PC-9 (cell line): ENCODE results near the gene COL24A1. TPM values are rescaled to one million over a fixed set of nuclear protein-coding genes. Genes with fewer than 3 reads are reported as not detected.

Experiments used
- BruUV-seq: library from RNA; stranded (reverse); fragments of 400-500 nt; replicated peaks from 2 replicates; lab custom pipeline; 2021; lab: Mats Ljungman, UMichigan
- CTCF ChIA-PET: fragments of 300-600 bp; sonication (Branson Sonifier 250); formaldehyde crosslinking; loops from one replicate; lab custom pipeline; 2022; ENCODE audit warnings: antibody characterized with exemption; lab: Charles Lee
- POLR2A ChIA-PET: fragments of 300-600 bp; sonication (Branson Sonifier 250); formaldehyde crosslinking; loops from one replicate; lab custom pipeline; 2022; ENCODE audit warnings: antibody characterized with exemption; ENCODE audit not compliant: unreplicated experiment; lab: Charles Lee
- DNase-seq, 2 experiments: peaks; one replicate each; pipeline versions ENCODE4 v3.0.0 to v3.0.0-alpha.2; 2015 to 2022; ENCODE audit warnings: mixed read lengths in 1 of 2
- H2AFZ ChIP-seq: fragments of 200-600 bp; sonication (generic); 2 replicates; pipeline ENCODE4 v1.8.1; 2017; ENCODE audit warnings: antibody characterized with exemption
- H3F3A ChIP-seq: fragments of 200-600 bp; sonication (generic); 2 replicates; pipeline ENCODE4 v1.8.1; 2017; ENCODE audit warnings: antibody characterized with exemption, mild to moderate bottlenecking, low read depth; ENCODE audit not compliant: insufficient read depth
- H3K27ac ChIP-seq: fragments of 200-600 bp; sonication (generic); 2 replicates; pipeline ENCODE4 v1.6.1; 2016; ENCODE audit warnings: mixed run types
- H3K27me3 ChIP-seq: fragments of 200-600 bp; sonication (generic); 2 replicates; pipeline ENCODE4 v1.6.1; 2016; ENCODE audit warnings: low read depth, mixed run types; ENCODE audit not compliant: insufficient read depth
- H3K36me3 ChIP-seq: fragments of 200-600 bp; sonication (generic); 2 replicates; pipeline ENCODE4 v1.6.1; 2016; ENCODE audit warnings: low read depth, mixed run types
- H3K4me1 ChIP-seq: fragments of 200-600 bp; sonication (generic); replicated peaks from 2 replicates; pipeline ENCODE4 v1.6.1; 2016; ENCODE audit warnings: mixed run types; ENCODE audit not compliant: insufficient read depth
- H3K4me2 ChIP-seq: fragments of 200-600 bp; sonication (generic); 2 replicates; pipeline ENCODE4 v1.6.1; 2017; ENCODE audit warnings: mixed run types
- H3K4me3 ChIP-seq: fragments of 200-600 bp; sonication (generic); 2 replicates; pipeline ENCODE4 v1.6.1; 2016; ENCODE audit warnings: mixed run types
- H3K79me2 ChIP-seq: fragments of 200-600 bp; sonication (generic); 2 replicates; pipeline ENCODE4 v1.6.1; 2017; ENCODE audit warnings: low read depth, mixed run types
- H3K9me2 ChIP-seq: fragments of 200-600 bp; sonication (generic); 2 replicates; pipeline ENCODE4 v1.8.1; 2017; ENCODE audit warnings: mild to moderate bottlenecking; ENCODE audit not compliant: insufficient read depth
- H3K9me3 ChIP-seq: fragments of 200-600 bp; sonication (generic); 2 replicates; pipeline ENCODE4 v1.8.1; 2016; ENCODE audit warnings: low read depth; ENCODE audit not compliant: insufficient read depth
- H4K20me1 ChIP-seq: fragments of 200-600 bp; sonication (generic); 2 replicates; pipeline ENCODE4 v1.8.1; 2017; ENCODE audit not compliant: insufficient read depth
- EZH2 ChIP-seq: fragments of 200-600 bp; sonication (generic); IDR thresholded peaks from 2 replicates; pipeline ENCODE4 v1.8.0; 2017; ENCODE audit warnings: antibody characterized with exemption, low read depth
- intact Hi-C: fragments of 100-400 bp; cut with micrococcal nuclease; formaldehyde crosslinking; loops from one replicate; pipeline ENCODE4 v1.10.0; 2022; ENCODE audit not compliant: unreplicated experiment
- total RNA-seq: library from RNA; stranded (reverse); gene quantifications from 2 replicates; pipeline ENCODE4 v1.2.3, GENCODE V29; 2021
- TF ChIP-seq, protein P1 (sequence below): fragments of 200-600 bp; sonication (generic); conservative IDR thresholded peaks from 2 replicates; pipeline ENCODE4 v1.6.1; 2017; ENCODE audit warnings: mixed run types, antibody characterized with exemption, mild to moderate bottlenecking, moderate library complexity

Gene COL24A1
- total RNA-seq, 1 experiment from 2014 or later, result 0.15 TPM

DNA sequence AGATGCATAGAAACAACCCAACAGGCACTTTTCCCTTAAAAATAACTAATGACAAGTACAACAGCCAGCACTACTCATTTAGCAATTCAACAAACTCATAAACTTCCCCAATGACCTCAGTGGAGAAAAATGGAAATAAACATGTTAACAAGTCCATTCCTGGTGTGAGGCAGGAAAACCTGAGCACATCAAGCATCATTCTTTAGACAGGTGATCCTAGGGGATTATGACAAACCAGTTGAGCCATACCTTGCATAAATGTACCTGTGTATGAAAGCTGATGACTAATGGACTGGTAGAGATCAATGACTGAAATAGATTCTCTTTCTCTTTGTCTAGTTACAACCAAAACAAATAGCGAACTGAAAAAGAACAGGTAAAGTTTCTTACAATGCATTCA lies 7.0 kb downstream of the COL24A1 start:
- Histone ChIP-seq H3K4me3 (no peak overlapping the region), H3K9me3 (no peaks in the 10 kb centered on the region), H3K27ac (no peak overlapping the region), H3K4me1 (no peaks in the 10 kb centered on the region), H3K79me2 (no peaks in the 10 kb centered on the region), H3K9me2 (no peaks in the 10 kb centered on the region), H3K36me3 (no peaks in the 10 kb centered on the region), H3F3A (no peaks in the 10 kb centered on the region), H3K4me2 (no peak overlapping the region), H3K27me3 (no peaks in the 10 kb centered on the region), H4K20me1 (no peaks in the 10 kb centered on the region), H2AFZ (no peak overlapping the region)
- TF ChIP-seq, protein P1, sequence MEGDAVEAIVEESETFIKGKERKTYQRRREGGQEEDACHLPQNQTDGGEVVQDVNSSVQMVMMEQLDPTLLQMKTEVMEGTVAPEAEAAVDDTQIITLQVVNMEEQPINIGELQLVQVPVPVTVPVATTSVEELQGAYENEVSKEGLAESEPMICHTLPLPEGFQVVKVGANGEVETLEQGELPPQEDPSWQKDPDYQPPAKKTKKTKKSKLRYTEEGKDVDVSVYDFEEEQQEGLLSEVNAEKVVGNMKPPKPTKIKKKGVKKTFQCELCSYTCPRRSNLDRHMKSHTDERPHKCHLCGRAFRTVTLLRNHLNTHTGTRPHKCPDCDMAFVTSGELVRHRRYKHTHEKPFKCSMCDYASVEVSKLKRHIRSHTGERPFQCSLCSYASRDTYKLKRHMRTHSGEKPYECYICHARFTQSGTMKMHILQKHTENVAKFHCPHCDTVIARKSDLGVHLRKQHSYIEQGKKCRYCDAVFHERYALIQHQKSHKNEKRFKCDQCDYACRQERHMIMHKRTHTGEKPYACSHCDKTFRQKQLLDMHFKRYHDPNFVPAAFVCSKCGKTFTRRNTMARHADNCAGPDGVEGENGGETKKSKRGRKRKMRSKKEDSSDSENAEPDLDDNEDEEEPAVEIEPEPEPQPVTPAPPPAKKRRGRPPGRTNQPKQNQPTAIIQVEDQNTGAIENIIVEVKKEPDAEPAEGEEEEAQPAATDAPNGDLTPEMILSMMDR, result no peak
- TF ChIP-seq EZH2, result no peak
- intact Hi-C loops, result no loop called here
- CTCF ChIA-PET, result no interaction called here
- POLR2A ChIA-PET, result no interaction called here
- no TSS peak for BruUV-seq
- no peak for DNase-seq

DNA sequence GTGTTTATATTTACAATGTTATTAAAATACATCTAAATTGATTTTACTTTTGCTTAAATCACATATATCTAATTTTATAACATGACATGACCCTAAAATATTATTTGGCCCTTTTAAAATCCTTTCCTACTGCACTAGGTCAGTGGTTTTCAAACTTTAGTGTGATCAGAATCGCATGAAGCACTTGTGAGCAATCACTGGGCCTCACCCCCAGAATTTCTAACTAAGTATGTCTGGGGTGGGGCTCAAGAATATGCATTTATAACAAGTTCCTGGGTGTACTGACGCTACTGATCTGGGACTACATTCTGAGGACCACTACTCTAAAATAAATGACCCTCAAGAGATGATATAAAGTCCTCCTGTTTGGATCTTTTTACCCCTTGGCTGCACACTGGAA lies 8.8 kb downstream of the COL24A1 start:
- DNase-seq, result no peak
- Histone ChIP-seq H3K9me3 (no peaks in the 10 kb centered on the region), H3F3A (no peaks in the 10 kb centered on the region), H4K20me1 (no peaks in the 10 kb centered on the region), H3K79me2 (no peaks in the 10 kb centered on the region), H2AFZ (no peak overlapping the region), H3K4me3 (no peak overlapping the region), H3K9me2 (no peaks in the 10 kb centered on the region), H3K27me3 (no peaks in the 10 kb centered on the region), H3K27ac (no peak overlapping the region), H3K36me3 (no peaks in the 10 kb centered on the region), H3K4me1 (no peaks in the 10 kb centered on the region), H3K4me2 (no peak overlapping the region)
- intact Hi-C loops, result no loop called here
- no peak for TF ChIP-seq EZH2
- TF ChIP-seq, protein P1, result no peak
- ChIA-PET CTCF (no interaction called here), POLR2A (no interaction called here)
- BruUV-seq, result no TSS peak

DNA sequence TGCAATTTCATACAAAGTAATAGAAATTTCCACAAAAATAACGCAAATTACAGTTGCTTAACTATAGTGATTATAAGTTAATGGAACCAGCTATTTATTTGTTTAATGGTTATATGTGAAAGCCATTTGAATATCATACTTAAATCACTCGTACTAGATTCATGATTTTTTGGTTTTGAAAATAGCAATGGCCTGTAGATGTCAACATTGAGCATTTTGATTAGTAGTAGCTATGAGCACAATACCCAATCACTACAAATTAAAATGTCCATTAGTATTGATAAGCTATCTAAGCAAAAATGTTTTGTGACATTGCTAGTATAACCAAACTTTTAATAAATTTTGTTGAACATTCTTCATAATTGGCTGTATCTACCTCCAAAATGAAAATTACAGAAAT lies 10.0 kb downstream of the COL24A1 start:
- H2AFZ ChIP-seq, result no peak overlapping the region
- H3K9me2 ChIP-seq, result no peaks in the 10 kb centered on the region
- ChIA-PET CTCF (no interaction called here), POLR2A (no interaction called here)
- H3K9me3 ChIP-seq, result no peaks in the 10 kb centered on the region
- no peaks in the 10 kb centered on the region for H4K20me1 ChIP-seq
- no peak overlapping the region for H3K4me2 ChIP-seq
- H3K4me3 ChIP-seq, result no peak overlapping the region
- DNase-seq, result no peak
- no peaks in the 10 kb centered on the region for H3K4me1 ChIP-seq
- no TSS peak for BruUV-seq
- no peaks in the 10 kb centered on the region for H3K27me3 ChIP-seq
- no peaks in the 10 kb centered on the region for H3K36me3 ChIP-seq
- no peak overlapping the region for H3K27ac ChIP-seq
- TF ChIP-seq, protein P1, result no peak
- TF ChIP-seq EZH2, result no peak
- H3F3A ChIP-seq, result no peaks in the 10 kb centered on the region
- H3K79me2 ChIP-seq, result no peaks in the 10 kb centered on the region
- intact Hi-C loops, result no loop called here
